IPS DF 4.7 (cell line): ENCODE measurements around the gene KRTAP4-9.
"Not testable (repeated sequence)": the region's sequence is repeated elsewhere in the genome, so short reads cannot be mapped to it uniquely, and the experiment has no call there.

ENCODE experiments used
- DNase-seq: peaks from one replicate; pipeline ENCODE4 v3.0.0-alpha.2; 2013; ENCODE audit warnings: low spot score; ENCODE audit errors: extremely low read depth

KRTAP4-9 gene

DNA sequence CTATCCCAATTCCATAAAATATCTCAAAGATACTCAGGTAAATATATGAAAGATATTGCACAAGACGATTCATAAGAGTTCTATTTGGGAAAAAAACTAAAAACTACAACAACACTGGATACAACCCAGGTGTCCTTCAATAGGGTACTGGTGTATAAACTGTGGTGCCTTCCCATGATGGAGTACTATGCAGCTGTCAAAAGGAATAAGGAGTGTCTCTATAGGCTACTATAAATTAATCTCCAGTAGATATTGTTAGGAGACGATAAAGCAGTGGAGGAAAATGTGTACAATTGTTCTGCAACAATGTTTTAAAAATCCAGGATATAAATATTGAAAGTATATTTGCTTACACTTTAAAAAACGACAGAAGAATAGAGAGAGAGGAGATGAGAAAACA is 21.2 kb downstream of the KRTAP4-9 start:
- no peak for DNase-seq

DNA sequence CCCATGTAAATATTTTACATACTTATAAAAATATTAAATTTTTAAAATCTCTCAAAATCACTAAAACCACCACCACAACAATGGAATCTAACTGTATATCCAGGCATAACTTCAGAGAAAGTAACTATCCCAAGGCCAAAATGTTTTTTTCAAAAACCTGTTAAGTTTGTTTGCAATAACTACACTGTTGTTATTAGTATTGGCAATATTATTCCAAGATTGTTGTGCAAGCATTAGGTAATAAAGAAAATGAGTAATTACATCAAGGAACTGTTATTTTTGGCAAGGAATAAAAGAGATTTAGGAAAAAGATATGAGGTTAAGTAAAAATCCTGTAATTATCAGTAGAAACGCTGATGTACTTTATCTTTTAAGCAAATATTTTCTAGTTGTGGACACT is 22.2 kb downstream of the KRTAP4-9 start:
- DNase-seq = no peak

DNA sequence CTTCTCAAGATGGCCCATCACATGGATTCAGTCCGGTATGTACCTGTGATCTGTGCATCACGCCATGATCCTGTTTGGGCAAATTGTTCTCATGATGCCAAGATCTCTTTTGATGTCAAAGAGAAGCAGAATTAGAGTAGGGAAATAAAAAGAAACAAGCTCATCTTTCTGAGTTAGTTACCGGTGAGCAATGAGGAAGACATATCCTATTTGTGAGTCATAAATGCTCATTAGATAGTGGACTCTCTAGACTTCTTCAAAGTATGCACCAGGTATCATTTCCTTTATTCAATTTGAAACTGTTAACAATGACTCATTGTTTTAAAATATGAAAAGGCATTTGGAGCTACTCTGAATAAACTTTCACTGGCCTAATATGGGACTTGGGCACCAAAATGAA is 26.8 kb downstream of the KRTAP4-9 start:
- DNase-seq = no peak

DNA sequence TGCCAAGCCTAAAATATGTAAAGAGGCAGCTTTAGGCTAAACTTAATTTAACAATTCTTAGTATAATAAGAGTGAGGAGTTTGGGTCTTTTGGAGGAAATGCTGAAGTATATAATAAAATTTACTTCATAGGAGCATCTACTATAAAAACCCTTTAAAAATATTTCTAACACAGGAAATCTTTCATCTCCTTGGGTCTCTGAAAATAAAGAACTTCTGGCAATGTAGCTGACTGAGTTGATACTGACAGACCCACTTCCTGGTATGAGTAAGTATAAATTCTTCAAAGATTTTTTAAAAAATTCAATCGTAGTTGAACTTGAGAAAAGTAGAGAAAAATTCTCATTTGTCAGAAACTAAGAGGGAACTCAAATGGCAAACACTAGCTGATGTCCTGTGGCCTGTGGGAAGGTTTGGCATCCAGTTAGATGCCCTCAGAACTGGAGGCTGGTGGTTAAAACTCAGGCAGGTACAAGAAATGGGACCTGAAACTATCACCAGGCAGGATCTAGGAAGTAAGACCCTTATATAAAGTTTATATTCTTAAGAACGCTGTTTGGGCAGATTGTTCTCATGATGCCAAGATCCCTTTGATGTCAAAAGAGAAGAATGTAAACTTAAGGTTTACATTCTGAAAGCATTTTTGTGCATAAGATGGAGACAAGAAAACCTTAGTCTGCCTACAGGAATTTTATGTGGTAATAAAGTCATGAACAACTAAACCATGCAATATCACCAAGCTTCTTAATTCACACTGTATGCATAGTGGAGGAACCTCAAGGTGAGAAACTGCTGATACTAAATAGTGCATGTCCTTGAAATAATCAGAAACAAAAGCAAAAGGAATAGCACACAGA is 28.9 kb downstream of the KRTAP4-9 start:
- no peak for DNase-seq

DNA sequence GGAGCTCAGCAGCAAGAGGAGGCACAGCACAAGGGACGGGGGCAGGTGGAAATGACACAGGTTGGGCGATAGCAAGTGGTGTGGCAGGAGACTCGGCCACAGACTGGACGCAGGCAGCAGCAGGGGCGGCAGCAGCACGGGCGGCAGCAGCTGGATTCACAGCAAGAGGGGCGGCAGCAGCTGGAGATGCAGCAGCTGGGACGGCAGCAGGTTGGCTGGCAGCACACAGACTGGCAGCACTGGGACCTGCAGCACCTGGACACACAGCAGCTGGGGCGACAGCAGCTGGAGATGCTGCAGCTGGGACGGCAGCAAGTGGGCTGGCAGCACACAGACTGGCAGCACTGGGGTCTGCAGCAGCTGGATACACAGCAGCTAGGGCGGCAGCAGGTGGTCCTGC is 34.7 kb downstream of the KRTAP4-9 start:
- DNase-seq = not testable (repeated sequence)

DNA sequence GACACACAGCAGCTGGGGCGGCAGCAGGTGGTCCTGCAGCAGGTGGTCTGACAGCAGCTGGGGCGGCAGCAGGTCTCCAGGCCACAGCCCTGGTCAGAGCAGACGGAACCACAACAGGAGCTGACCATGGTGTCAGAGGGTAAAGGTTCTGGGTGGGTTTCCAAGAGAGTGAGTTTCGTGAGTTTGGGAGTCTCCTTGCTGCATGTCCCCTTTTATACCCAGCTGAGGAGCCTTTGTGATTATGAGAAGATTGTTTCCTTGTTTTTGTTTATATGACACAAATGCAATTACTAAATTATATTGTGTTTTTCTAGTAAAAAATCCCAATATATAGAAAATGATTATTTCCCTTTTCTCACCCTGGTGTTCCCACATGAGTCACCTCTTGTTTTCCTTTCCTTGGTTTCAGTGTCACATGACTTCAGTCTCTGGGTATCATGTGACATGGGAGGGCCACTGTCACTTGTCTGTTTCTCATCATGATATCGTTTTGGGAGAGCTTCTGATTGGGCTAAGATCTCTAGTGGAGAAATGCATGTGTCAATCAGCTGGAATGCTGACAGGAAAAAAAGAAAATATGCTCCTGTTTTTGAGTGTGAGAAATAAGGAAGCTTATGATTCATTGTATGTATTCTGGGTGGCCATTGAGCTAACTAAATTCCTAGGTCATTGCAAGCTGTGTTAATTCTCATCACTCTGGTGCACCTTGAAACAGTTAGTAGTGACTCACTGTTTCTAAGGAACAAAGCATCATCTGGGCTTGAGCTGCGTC is 35.4 kb downstream of the KRTAP4-9 start, which contains the start of gene KRTAP4-6:
KRTAP4-6 (minus strand) TSS at position 185 of the 772 bp plus-strand sequence; CDS start at position 128, 57 bp downstream.
- DNase-seq = no peak

DNA sequence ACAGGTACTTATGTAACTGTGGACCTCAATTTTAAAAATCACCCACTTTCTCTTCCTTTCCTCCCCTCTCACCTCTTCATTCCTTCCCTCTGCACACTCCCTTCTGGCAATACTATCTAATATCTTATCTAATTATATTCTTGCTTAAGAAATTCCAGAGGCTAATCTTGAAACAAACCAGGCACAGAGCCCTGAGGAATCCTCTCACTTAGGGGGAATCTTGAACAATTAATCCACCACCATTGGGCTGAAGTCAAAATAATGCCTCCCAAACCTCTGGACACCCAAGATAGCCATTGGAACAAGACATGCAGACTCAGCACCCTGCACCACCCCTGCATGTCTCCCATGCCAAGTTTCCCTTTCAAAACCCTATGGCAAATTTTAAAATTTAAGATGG is 36.2 kb downstream of the KRTAP4-9 start:
- DNase-seq = no peak

DNA sequence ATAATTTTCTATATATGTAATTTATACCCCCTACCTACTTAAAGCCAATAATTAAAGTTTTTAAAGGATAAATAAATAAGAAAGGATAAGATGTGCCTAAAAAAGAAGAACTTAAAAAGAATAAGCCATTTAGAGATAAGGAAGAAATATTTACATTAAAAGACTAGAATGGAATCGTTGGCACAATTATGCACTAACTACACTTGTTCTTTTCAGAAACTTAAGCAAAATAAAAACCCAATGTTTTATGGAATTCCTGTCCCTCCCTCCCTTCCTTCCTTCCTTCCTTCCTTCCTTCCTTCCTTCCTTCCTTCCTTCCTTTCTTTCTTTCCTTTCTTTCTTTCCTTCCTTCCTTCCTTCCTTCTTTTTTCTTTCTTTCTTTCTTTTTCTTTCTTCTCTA is 39.7 kb downstream of the KRTAP4-9 start:
- DNase-seq = no peak

DNA sequence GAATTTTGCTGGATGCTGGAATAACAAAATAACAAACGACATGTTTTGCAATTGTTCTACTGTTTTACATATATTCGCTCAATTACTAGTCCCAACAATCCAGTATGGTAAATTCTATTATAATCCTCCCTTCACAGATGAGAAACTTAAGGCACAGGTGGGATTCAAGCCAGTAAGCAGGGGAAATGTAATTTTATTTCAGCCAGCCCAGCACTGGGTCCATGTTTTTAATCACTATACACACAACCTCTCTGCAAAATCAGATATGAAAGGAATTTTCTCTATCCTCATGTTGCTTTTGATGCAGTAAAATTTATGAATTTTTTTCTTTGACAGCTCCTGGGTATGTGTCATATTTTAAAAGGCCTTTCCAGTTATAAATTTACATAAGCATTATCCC is 40.1 kb downstream of the KRTAP4-9 start:
- no peak for DNase-seq

DNA sequence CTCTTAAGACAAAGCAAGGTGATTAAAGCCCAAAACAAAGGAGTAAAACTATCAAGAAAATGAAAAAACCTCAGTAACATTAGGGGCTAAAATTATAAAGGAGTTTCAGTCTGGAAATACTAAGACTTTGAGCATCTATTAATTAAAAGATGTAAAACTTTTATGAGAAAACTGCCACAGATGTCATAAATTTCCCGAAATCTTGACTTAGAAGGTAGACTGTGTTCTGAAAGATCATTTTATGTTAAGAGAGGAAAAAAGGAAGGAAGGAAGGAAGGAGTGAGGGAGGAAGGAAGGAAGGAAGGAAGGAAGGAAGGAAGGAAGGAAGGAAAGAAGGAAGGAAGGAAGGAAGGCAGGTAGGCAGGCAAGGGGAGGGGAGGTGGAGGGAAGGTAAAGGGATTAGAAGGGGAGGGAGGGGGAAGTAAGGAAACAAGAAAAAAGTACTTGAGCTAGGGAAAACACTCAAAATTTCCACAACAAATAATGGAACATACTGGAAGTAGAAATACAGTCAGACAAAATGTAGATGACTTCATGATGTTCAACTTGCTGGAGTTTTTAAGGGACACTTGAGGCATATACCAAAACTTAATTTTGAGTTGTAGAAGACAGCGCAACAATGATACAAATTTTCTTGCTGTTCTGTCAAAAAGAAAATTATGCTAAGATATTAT is 42.5 kb downstream of the KRTAP4-9 start:
- no peak for DNase-seq

DNA sequence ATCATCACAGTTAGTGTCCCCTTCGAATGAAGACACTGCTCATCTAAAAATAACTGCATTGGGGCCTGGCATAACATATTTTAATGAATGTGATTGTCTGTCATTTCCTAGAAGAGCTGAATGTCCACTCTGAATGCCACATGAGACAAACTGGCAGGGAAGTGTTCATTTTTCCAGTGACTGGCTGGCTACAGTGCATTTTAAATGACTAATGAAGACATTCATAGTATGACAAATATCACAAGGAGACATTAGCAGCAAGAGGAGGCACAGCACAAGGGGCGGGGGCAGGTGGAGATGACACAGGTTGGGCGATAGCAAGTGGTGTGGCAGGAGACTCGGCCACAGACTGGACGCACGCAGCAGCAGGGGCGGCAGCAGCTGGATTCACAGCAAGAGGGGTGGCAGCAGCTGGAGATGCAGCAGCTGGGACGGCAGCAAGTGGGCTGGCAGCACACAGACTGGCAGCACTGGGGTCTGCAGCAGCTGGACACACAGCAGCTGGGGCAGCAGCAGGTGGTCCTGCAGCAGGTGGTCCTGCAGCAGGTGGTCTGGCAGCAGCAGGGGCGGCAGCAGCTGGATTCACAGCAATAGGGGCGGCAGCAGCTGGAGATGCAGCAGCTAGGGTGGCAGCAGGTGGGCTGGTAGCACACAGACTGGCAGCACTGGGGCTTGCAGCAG is 43.9 kb downstream of the KRTAP4-9 start:
- not testable (repeated sequence) for DNase-seq

DNA sequence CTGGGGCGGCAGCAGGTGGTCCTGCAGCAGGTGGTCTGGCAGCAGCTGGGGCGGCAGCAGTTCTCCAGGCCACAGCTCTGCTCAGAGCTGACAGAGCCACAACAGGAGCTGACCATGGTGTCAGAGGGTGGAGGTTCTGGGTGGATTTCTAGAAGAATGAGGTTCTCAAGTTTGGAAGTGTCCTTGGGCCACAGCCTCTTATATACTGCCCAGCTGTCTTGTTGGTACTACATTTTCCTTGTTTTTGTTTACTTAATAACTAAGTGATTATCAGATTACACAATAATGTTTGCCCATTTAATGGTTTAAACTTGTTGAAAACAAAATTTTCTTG is 44.4 kb downstream of the KRTAP4-9 start, which contains the start of gene KRTAP4-5:
KRTAP4-5 (minus strand) TSS at position 174 of the 334 bp plus-strand sequence; CDS start at position 116, 58 bp downstream.
- DNase-seq = no peak

DNA sequence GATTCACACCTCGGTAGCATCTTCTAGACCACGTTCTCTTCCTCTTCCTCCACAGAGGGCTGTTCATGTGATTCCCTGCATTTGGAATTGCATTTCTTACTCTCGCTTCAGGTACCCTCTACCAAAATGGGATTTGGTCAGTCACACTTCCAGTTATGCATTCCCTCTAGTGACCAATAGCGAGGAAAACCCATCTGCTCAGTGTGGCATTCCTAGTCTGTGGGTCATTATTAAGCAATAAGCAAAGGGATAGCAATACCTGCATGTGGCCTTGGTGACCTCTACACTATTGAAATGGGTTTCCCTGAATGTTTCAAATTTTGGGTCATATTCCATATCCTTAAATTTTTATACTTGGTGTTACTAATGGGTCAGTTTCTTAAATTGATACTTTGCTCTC is 44.8 kb downstream of the KRTAP4-9 start:
- DNase-seq = no peak

DNA sequence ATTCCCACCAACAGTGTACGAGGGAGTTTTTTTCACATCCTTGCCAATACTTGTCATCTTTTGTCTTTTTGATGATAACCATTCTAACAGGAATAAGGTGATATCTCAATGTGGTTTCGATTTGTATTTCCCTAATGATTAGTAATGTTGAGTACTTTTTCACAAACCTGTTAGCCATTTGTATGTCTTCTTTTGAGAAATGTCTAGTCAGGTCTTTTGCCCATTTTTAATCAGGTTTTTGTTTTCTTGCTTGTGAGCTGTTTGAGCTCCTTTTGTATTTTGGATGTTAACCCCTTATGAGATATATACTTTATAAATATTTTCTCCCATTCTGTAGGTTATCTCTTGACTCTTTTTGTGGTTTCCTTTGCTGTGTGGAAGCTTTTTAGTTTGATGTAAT is 46.3 kb downstream of the KRTAP4-9 start:
- no peak for DNase-seq

DNA sequence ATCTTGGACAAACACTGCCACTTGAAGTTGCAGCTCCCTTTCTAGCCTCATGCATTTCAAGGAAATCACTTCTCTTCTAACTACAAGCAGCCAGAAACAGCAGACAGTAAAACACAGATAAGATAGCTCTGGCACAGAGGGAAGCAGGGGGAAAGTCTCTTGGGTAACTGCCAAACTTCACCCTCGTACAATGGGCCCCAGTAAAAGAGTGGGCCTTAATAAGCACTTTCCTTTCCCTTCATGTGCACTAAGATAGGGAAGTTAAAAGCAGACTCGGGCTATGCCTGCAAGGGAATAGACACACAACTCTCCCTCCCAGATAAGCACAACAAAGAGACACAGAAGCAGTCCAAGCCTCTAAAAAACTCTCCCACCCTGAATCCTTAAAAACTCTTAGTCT is 48.7 kb downstream of the KRTAP4-9 start:
- no peak for DNase-seq
